Middle frontal gyrus (tissue), 1 donor: ENCODE measurements around the gene NTN1.
"Not testable (repeated sequence)": the region's sequence is repeated elsewhere in the genome, so short reads cannot be mapped to it uniquely, and the experiment has no call there.

Source experiments
- DNase-seq: peaks from one replicate; pipeline ENCODE4 v3.0.0-alpha.2; 2015; ENCODE audit warnings: low spot score; ENCODE audit errors: extremely low spot score

Gene NTN1

DNA sequence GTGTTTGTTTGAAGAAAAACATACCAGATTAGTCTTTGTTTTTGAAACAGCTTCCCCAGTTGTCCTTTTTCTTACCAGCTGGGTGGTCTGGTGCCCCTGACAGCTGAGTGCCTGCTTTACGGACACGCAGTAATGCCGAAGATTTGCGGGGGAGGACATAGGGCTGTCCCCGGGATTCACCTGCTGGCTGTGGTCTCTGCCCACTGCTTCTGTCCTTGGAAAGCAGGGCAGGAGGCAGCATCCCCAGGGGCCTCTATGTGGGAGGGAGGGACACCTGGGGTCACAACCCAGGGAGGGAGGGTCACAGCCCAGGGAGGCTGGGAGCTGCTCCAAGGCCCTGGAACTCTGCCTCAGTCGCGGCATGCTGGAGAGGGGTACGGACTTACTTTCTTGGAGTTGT is 221.7 kb downstream of the NTN1 start:
- no peak for DNase-seq

DNA sequence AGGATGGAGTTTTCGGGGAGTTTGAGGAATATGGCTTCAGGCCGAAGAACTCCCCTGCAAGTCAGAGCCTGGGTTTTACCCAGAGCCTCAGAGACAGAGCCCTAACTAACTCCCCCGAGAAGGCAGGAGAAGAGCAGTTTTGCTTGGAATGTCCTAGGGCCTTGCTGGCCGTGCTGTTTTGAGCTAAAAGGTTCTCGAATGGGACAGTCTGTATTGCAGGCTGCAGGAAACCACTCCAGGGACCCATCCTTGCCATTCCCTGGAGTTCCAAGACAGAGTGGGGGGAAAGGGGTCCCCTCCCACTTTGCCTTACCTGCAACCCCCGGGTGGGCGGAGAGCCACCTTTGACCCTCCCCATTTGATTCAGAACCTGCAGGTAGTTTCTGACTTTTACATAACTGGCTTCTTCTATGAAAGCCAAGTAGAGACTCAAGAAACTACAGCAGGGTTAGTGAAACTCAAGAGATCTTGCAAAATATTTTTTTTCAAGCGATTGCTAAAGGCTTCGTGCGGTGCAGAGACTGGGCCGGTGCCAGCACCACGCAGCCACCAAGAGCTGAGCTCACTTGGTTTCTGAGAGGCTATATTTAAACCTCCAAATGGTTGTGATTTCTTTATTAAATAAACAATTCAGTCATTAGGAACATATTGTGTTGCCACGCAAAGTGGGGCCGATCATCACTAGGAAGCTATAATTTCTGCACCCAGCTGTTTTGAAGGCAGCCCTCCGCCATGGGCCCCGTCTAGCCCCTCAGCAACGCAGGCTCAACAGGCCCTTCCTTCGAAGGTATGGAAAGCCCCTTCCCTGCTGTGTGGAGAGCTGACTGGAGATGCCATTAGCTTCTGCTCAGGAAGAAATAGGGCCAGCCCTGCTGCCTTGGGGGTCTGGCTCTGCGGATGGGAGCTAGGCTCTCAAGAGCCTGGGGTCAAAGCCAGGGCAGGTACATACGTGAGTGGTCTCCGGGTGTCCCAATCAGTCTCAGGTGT is 223.0 kb downstream of the NTN1 start:
- no peak for DNase-seq

GRCh38 chr17:9247401-9247938 is 226.2 kb downstream of the NTN1 start:
- no peak for DNase-seq

- no peak for DNase-seq
Observed at GRCh38 chr17:9249245-9249953, 228.1 kb downstream of the NTN1 start.

GRCh38 chr17:9251273-9251672 is 230.0 kb downstream of the NTN1 start:
- no peak for DNase-seq

- DNase-seq = no peak
Observed at GRCh38 chr17:9253308-9253707, 232.0 kb downstream of the NTN1 start.

GRCh38 chr17:9254841-9255240 is 233.5 kb downstream of the NTN1 start:
- no peak for DNase-seq

DNA sequence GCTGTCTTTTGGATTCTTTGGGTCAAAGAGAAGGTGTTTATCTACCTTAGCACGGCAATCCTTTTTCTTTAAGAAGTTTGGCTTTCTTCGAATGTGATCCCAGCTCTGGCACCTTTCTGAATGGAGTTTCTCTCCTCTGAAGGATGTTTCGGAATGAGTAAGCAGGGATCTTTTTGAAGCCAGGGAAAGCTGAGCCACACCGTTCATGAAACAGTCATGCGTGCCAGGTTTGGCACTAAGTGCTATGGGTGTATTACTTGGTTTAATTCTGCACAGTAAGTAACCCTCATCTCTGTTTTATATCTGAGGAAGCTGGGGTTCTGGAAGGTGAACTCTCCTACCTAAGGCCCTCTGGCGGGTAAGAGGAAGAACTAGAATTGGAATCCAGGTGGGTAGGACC is 234.5 kb downstream of the NTN1 start:
- no peak for DNase-seq

DNA sequence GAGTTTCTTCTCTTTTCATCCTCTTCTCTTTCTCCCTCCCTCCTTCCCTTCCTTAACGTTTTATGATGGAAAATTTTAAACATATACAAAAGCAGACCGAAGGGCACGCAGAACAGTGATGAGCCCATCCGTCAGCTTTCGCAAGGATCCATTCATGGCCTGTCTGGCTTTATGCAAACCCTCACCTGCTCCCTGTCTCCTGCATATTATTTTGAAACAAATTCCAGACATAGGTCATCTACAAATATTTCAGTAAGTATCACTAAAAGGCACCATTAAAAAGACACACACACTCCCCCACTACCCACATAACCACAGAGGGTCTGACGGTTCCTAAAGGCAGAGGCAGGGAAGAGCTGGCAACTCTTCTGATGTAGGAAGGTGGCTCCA is 235.0 kb downstream of the NTN1 start:
- no peak for DNase-seq

DNA sequence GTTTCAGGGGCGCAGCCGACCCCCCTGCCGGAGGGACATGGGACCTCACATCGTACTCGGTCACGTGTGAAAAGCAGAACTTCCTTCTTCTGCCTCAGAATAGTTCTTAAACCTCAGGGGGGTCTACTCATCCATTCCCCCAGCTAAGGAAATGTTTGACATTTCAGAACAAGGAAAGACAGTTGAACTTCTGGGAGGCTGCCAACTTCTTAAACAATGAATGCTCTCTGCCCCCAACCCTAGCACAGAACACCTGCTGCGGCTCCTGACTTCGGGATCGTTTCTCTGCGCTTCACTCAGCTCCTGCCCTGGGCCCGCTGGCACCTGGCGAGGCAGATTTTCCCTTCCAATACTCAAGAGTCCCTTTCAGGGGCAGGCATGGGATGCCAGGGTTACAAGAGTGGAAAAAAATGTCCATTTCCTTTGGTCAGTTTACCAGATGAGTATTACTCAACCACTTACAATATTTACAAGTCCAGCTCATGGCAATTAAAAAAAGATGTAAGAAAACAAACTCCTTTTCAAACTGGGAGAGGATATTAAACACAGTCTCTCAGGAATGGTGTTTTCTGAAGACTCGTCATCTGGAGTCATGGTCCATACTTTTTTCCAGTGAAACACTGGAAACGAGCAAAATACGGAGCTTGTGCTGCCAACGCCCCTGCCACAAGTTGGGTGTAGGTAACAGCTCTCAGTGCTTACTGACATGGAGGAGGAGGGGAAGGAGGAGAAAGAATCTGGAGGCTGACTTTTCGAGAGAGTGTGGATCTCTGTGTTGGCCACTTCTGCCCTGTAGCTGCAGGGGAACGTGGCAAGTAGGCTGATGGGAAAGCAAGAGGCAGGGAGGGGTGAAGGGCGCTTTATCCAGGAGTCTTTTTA is 235.7 kb downstream of the NTN1 start:
- no peak for DNase-seq

- DNase-seq = not testable (repeated sequence)
Observed at GRCh38 chr17:9257630-9257965, 236.3 kb downstream of the NTN1 start.

DNA sequence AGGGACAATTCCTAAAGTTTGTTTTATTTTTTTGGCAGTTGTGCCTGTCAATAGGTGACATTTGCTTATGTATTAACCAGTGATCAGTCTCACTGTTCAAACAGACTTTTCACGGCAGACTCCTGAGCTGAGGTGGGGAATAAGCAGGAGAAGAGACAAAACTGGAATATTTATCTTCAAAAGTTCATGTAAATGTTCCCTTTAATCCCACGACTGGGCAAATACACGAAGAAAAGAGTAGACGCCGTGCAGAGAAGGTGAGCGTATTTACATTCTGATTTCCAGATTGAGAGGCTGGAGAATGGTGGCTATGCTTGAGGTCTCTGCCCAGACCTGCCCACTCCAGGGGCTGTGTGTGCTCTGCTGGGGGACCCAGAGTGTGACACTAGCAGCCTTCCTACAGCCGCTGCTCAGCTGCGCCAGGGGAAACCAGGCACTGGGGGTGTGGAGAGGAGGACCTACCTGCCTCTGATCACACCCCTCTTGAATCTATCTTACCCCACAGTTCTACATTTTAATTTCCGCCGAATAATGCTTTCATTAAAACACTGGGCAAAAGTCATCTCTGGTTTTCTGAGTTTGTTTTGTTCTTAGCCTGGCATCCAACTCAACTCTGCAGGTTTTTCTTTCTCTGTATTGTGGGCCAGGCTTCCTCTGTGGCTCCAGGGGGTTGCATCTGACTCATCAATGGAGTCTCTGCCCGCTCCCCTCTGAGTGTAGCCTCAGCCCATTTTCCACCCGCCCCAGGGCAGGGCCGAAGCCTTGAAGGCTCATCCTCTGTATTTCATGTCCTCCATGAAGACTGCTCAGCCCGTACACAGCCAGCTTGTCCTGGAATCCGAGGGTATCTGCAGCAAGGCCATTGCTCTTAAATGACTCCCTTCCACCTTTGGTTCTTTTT is 237.1 kb downstream of the NTN1 start:
- no peak for DNase-seq

GRCh38 chr17:9259419-9259818 is 238.1 kb downstream of the NTN1 start:
- no peak for DNase-seq

- DNase-seq = no peak
Observed at GRCh38 chr17:9261081-9262012, 240.0 kb downstream of the NTN1 start.

DNA sequence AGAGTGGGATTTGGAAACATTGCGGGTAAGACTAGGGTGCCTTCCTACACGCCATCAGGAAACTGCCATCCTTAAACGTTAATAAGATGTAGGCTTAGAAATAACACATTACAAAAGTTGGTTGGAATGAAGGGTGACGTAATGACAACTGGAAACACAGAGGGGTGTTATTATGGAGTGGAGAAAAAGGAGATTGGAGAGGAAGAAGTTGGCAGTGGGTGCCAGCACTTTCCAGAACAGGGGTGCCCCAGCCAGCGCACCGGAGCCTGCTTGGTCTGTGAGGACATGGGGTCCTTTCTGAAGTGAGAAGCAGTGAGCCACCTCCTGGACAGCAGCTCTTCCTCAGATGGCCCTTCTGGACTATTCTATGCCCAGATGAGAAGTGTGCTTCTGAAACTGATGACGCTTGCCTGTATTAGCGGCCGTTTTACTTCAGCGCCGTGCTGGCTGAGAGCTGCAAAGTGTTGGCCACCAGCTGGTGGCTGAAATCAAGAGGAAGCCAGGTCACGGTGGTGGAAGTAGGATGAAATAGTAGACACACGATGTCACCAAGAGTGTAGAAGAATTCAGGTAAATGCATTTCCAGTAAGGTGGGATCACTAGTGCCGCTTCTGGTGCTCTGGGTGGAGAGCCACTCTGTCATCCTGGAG is 244.8 kb downstream of the NTN1 start:
- no peak for DNase-seq

- no peak for DNase-seq
Observed at GRCh38 chr17:9266697-9267117, 245.4 kb downstream of the NTN1 start.

DNA sequence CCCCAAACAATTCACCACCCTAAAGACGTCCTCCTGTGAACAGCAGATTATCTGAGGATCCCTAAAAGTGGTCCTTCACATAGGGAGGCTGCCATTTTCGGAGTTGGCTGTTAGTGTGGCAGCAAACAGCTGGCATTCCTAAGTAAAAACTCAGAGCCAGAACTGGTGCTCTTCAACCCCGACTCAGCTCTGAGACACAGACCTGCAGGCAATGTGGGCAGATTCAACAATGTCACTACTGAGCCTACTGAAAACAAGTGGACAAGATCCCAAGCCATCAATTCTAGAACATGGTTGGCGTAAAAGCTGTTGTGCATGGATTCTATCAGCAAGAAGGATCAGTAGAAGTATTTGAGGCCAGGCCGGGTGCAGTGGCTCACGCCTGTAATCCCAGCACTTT is 247.2 kb downstream of the NTN1 start:
- no peak for DNase-seq

GRCh38 chr17:9269350-9270035 is 248.2 kb downstream of the NTN1 start:
- DNase-seq = no peak
